Upper lobe of left lung (tissue), 4 donors: Measurements from ENCODE around the gene NDUFB11.

ENCODE experiments used
- CTCF ChIP-seq, 6 experiments: fragments of 450-650 bp in 4 of 6; fragments of 200-600 bp in 2 of 6; sonication (generic) in 2 of 6; IDR thresholded peaks; one replicate each; pipeline ENCODE4 v1.5.1; 2016 to 2019; ENCODE audit warnings: antibody characterized with exemption in 6 of 6
- EP300 ChIP-seq, 4 donors: sonication (generic); formaldehyde crosslinking; IDR thresholded peaks; one replicate each; pipeline ENCODE4 v1.5.1; 2017; ENCODE audit warnings: antibody characterized with exemption in 4 of 4, control low read depth in 2 of 4
- POLR2A ChIP-seq, 4 donors: fragments of 450-650 bp; IDR thresholded peaks; one replicate each; pipeline ENCODE4 v1.5.1; 2016 to 2017; ENCODE audit warnings: antibody characterized with exemption in 4 of 4, mild to moderate bottlenecking in 2 of 4
- POLR2AphosphoS5 ChIP-seq, 2 donors: sonication (generic); formaldehyde crosslinking; IDR thresholded peaks; one replicate each; pipeline ENCODE4 v1.5.1; 2017; ENCODE audit warnings: antibody characterized with exemption in 2 of 2

GRCh38 chrX:47185241-47185640, 40.7 kb upstream of the NDUFB11 start:
- TF ChIP-seq CTCF (IDR thresholded peaks at IDR 0.05) = no peak
- TF ChIP-seq POLR2AphosphoS5 (IDR thresholded peaks at IDR 0.05) = no peak
- no peak for TF ChIP-seq POLR2A (IDR thresholded peaks at IDR 0.05)
- TF ChIP-seq EP300 (IDR thresholded peaks at IDR 0.05) = no peak
